22Rv1 (cell line): Measurements from ENCODE around the gene EXOC4.

Source experiments
- H3K27ac ChIP-seq: fragments of 450-650 bp; 2 replicates; pipeline ENCODE4 v1.5.1; 2017
- ZFX ChIP-seq: fragments of 450-650 bp; IDR thresholded peaks from 2 replicates; pipeline ENCODE4 v1.6.1; 2017; ENCODE audit warnings: antibody characterized with exemption, borderline replicate concordance
- TF ChIP-seq, protein P1 (sequence below): fragments of 450-650 bp; IDR thresholded peaks from 2 replicates; pipeline ENCODE4 v1.5.1; 2017; ENCODE audit warnings: mild to moderate bottlenecking

Gene EXOC4

DNA sequence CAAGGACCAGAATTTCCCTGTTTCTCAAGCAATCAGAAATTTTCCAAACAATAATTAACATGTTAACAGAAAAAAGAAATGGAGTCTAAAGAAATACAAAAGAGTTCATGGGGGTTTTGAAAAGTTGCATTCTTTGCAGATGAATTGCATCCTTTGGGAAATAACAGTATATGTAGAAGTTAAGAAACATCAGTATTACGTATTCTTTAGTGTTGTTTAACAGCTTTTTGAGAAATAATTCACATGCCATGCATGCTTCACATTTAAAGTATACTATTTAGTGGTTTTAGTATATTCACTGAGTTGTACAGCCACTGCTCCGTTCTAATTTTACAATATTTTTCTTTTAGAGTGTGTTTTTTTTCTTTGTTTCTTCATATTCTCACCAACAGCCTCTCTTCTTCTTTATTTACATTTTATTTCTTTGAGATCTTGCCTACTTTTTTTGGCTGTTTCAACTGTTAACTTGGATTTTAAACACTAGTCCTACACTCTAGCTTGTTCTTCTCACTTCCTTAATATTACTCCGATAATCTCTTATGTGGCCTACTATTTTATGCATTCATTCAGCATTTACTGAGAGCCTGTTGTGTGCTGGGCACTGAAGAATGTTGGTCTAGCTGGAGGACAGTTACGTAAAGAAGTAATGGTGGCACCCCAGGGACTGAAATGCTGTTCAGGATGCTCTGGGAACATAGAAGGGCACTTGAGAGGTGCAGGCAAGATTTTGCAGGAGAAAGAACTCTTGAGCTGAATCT, 330.1 kb downstream of the EXOC4 start:
- no peak overlapping the region for H3K27ac ChIP-seq
- TF ChIP-seq ZFX, result no peak
- TF ChIP-seq, protein P1, sequence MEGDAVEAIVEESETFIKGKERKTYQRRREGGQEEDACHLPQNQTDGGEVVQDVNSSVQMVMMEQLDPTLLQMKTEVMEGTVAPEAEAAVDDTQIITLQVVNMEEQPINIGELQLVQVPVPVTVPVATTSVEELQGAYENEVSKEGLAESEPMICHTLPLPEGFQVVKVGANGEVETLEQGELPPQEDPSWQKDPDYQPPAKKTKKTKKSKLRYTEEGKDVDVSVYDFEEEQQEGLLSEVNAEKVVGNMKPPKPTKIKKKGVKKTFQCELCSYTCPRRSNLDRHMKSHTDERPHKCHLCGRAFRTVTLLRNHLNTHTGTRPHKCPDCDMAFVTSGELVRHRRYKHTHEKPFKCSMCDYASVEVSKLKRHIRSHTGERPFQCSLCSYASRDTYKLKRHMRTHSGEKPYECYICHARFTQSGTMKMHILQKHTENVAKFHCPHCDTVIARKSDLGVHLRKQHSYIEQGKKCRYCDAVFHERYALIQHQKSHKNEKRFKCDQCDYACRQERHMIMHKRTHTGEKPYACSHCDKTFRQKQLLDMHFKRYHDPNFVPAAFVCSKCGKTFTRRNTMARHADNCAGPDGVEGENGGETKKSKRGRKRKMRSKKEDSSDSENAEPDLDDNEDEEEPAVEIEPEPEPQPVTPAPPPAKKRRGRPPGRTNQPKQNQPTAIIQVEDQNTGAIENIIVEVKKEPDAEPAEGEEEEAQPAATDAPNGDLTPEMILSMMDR, result no peak

DNA sequence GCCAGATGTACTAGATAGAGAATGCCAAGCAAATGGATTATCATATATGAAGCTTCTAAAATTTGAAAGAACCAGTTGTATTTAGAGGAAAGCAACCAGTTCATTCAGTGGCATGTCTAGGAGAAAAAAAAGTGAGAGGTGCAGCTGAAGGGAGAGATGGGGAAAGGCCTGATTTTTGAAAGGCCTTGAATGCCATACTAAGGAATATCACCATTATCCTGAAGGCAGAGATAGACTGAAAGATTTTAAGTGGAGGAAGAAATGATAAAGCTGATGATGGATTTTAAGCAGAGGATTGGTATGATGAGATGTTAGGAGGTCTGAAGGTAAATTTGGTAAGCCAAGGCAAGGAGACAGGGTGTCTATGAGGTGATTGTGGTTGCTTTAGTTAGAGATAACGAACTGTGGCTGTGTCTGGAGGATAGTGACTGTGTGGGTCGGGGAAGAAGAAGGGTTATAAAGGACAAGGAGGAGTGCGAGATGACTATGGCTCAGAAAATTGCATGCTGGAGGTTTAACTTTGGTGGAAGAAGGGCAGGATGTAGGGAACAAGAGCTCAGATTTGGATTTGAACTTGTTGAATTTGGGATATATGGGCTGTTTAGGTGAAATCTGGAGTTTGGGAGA, 330.8 kb downstream of the EXOC4 start:
- H3K27ac ChIP-seq, result no peak overlapping the region

DNA sequence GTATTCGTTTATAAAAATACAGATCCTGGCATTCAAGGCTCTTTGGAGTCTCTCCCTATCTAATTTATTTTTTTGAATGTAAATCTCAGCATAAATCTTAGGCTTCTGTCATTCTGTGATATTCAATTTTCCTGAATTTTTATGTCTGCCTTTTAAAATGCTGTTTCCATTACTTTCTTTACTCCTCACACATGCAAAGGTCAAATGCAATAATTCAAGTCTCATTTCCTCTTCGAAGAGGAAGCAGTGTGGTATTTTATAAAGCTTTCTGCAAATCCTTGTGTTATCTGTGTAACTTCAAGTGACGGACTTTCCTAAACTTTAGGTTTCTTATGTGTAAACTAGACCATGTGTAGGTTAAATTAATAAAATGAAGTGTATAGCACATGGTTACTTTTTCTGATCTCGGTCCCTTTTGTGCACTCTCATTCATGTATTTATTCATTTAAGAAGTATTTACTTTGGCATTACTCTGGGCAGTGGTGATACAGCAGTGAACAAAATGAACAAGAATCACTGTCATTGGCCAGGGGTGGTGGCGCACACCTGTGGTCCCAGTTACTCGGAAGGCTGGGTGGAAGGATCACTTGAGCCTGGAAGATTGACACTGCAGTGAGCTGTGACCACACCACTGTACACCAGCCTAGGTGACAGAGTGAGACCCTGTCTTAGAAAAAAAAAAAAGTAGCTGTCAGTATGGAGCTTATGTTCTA, 332.2 kb downstream of the EXOC4 start:
- TF ChIP-seq, protein P1, result no peak
- TF ChIP-seq ZFX, result no peak
- H3K27ac ChIP-seq, result no peak overlapping the region

More for the DNA sequence above, 330.8 kb downstream of the EXOC4 start:
- TF ChIP-seq, protein P1, result no peak
- TF ChIP-seq ZFX, result no peak

DNA sequence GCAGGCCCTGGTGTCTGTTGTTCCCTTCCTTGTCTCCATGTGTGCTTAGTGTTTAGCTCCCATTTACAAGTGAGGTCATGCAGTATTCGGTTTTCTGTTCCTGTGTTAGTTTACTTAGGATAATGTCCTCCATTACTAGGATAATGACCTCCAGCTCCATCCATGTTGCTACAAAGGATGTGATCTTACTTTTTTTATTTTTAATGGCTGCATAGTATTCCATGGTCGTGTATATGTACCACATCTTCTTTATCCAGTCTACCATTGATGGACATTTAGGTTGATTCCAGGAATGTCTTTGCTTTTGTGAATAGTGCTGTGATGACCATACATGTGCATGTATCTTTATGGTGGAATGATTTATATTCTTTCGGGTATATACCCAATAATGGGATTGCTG, 333.4 kb downstream of the EXOC4 start:
- TF ChIP-seq ZFX, result no peak
- TF ChIP-seq, protein P1, result no peak
- no peak overlapping the region for H3K27ac ChIP-seq

DNA sequence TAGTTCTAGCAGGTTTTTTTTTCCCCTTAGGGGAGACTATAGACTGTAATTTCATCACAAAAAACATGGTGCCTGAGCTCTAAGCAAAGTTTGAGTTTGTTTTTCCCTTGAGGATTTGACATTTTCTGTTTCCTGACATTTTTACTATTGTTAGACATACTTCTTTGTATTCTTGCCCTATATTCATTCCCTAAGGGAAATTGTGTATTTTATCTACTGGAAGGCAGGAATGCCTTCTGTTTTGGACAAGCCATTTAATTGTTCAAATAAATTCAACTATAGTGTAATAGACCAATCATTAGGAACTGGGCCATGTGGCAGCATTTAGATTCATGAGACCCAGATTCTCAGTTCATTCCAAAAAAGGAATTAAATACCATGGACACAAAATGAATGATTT, 335.0 kb downstream of the EXOC4 start:
- TF ChIP-seq, protein P1, result no peak
- TF ChIP-seq ZFX, result no peak
- no peak overlapping the region for H3K27ac ChIP-seq

DNA sequence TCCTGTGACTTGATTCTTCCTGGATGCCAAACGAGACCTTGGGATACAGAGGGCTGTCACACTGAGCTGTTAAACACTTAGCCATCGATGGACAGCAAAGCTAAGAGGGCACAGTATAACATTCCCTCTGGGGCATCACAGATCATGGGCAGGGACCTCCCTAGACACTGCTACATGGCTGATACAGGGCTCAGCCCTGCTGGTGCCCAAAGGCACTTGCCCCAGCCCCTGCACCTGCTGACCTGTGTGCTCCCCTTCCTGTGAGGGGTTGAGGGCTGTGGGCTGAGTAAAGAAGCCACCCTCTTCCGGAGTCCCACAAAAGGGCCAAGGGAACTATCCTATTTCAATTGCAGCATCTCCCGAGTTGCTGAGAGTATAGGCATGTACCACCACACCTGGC, 337.9 kb downstream of the EXOC4 start:
- no peak overlapping the region for H3K27ac ChIP-seq
- no peak for TF ChIP-seq ZFX
- TF ChIP-seq, protein P1, result no peak
